HepG2 (cell line): ENCODE data around the gene COL25A1. TPM values are rescaled to one million over a fixed set of nuclear protein-coding genes. Genes with fewer than 3 reads are reported as not detected.

Source experiments
- ATF3 ChIP-seq: sonication (generic); formaldehyde crosslinking; IDR thresholded peaks from 2 replicates; pipeline ENCODE4 v1.4.0; 2020; ENCODE audit warnings: missing genetic modification reagents
- CBX2 ChIP-seq, 2 experiments: fragments of 200-600 bp in 1 of 2; sonication (generic); formaldehyde crosslinking in 1 of 2; IDR thresholded peaks; 2 replicates each; pipeline versions ENCODE4 v1.7.0 to v1.8.1; 2018 to 2022; ENCODE audit warnings: low read depth in 2 of 2, low read length in 1 of 2, mild to moderate bottlenecking in 1 of 2, missing genetic modification reagents in 1 of 2
- CREB1 ChIP-seq, 2 experiments: fragments of 450-650 bp in 1 of 2; IDR thresholded peaks; 2 replicates each; pipeline ENCODE4 v1.6.1; 2016 to 2017; ENCODE audit warnings: control low read depth in 1 of 2, mild to moderate bottlenecking in 1 of 2, missing compliant biosample characterization in 1 of 2, missing genetic modification characterization in 1 of 2
- KDM5B ChIP-seq: sonication (generic); formaldehyde crosslinking; IDR thresholded peaks from 2 replicates; pipeline ENCODE4 v1.4.0; 2020; ENCODE audit warnings: missing genetic modification reagents, mild to moderate bottlenecking, borderline replicate concordance
- PAXIP1 ChIP-seq: sonication (generic); formaldehyde crosslinking; conservative IDR thresholded peaks from 2 replicates; pipeline ENCODE4 v1.4.0; 2020; ENCODE audit warnings: mild to moderate bottlenecking, missing genetic modification reagents, moderate library complexity
- RFXANK ChIP-seq: IDR thresholded peaks from 2 replicates; pipeline ENCODE4 v1.6.1; 2016
- SRSF1 ChIP-seq: fragments of 200-400 bp; formaldehyde crosslinking; optimal IDR thresholded peaks from 2 replicates; pipeline ENCODE3; 2017; ENCODE audit warnings: mild to moderate bottlenecking, low read depth, low read length, moderate library complexity
- ZBTB7A ChIP-seq: sonication (generic); formaldehyde crosslinking; IDR thresholded peaks from 2 replicates; pipeline ENCODE4 v1.8.0; 2022; ENCODE audit warnings: mild to moderate bottlenecking, missing genetic modification reagents
- ZKSCAN5 ChIP-seq: sonication (generic); formaldehyde crosslinking; IDR thresholded peaks from 2 replicates; pipeline ENCODE4 v1.5.1; 2020; ENCODE audit warnings: mild to moderate bottlenecking, missing genetic modification reagents
- ZNF138 ChIP-seq: sonication (generic); formaldehyde crosslinking; IDR thresholded peaks from 2 replicates; pipeline ENCODE4 v1.5.0; 2020; ENCODE audit warnings: mild to moderate bottlenecking, low read depth, missing genetic modification reagents
- ZNF264 ChIP-seq: sonication (generic); formaldehyde crosslinking; IDR thresholded peaks from 2 replicates; pipeline ENCODE4 v1.4.0; 2020; ENCODE audit warnings: missing genetic modification reagents
- ZNF768 ChIP-seq: sonication (generic); formaldehyde crosslinking; IDR thresholded peaks from 2 replicates; pipeline ENCODE4 v1.4.0; 2020; ENCODE audit warnings: missing genetic modification reagents
- polyA plus RNA-seq, 8 experiments: library from polyadenylated mRNA; depleted of rRNA in 3 of 8; stranded (reverse) in 7 of 8; unstranded in 1 of 8; fragments of >200 nt; fragmentation: Illumina TruSeq in 4 of 8; extraction: Trizol in 4 of 8; gene quantifications; 2 replicates each; pipeline versions ENCODE4 v1.2.1 to v1.2.3, GENCODE V29; 2011 to 2016; ENCODE audit warnings: low read depth in 4 of 8, missing spikeins in 1 of 8, mixed read lengths in 1 of 8; ENCODE audit not compliant: insufficient read depth in 1 of 8
- total RNA-seq, 5 experiments: library from RNA; depleted of rRNA; stranded (reverse); fragments of >200 nt; fragmentation: Illumina TruSeq; extraction: Trizol; gene quantifications; 2 replicates each; pipeline ENCODE4 v1.2.3, GENCODE V29; 2016; ENCODE audit warnings: low read depth in 1 of 5
- TF ChIP-seq, protein P1 (sequence below): sonication (generic); formaldehyde crosslinking; IDR thresholded peaks from 2 replicates; pipeline ENCODE4 v1.5.0; 2020; ENCODE audit warnings: missing genetic modification reagents, mild to moderate bottlenecking, borderline replicate concordance
- TF ChIP-seq, protein P2 (sequence below): sonication (generic); formaldehyde crosslinking; IDR thresholded peaks from 2 replicates; pipeline ENCODE4 v1.4.0; 2020; ENCODE audit warnings: missing genetic modification reagents, mild to moderate bottlenecking, borderline replicate concordance

The COL25A1 gene
- total and polyA plus RNA-seq, 2 of the 13 experiments (the other 11 are each of a cell fraction or from before 2014, with no cell fraction given), result not detected

GRCh38 chr4:108762559-108763225 lies 539.8 kb downstream of the COL25A1 start, which contains the start of gene ETNPPL (continued):
- TF ChIP-seq CBX2 (IDR thresholded peaks at IDR 0.05; ENCODE audit: low read depth, low read length) (no peak), CBX2 (CRISPR knock-in tag; IDR thresholded peaks at IDR 0.05; ENCODE audit: low read depth) (0 out of 2 replicates have a peak, but pooled peaks have one; percentile 25), ZNF138 (CRISPR knock-in tag) (no peak), ZBTB7A (CRISPR knock-in tag) (peak; percentile 61; the same call in 1 of the 2 replicates), ATF3 (CRISPR knock-in tag) (peak; percentile 12; the same call in 1 of the 2 replicates), ZNF768 (peak; percentile 42; the same call in 1 of the 2 replicates), ZNF264 (peak; percentile 39; the same call in 1 of the 2 replicates), KDM5B (peak; percentile 72; the same call in 1 of the 2 replicates), SRSF1 (peak; percentile 33), PAXIP1 (CRISPR knock-in tag) (peak; percentile 12; the same call in 1 of the 2 replicates), ZKSCAN5 (CRISPR knock-in tag) (0 out of 2 replicates have a peak, but pooled peaks have one; percentile 33), CREB1 (IDR thresholded peaks at IDR 0.05) (no peak), CREB1 (CRISPR knock-in tag; IDR thresholded peaks at IDR 0.05) (peak; percentile 23; the same call in 1 of the 2 replicates), RFXANK (no peak)
- TF ChIP-seq, protein P1, sequence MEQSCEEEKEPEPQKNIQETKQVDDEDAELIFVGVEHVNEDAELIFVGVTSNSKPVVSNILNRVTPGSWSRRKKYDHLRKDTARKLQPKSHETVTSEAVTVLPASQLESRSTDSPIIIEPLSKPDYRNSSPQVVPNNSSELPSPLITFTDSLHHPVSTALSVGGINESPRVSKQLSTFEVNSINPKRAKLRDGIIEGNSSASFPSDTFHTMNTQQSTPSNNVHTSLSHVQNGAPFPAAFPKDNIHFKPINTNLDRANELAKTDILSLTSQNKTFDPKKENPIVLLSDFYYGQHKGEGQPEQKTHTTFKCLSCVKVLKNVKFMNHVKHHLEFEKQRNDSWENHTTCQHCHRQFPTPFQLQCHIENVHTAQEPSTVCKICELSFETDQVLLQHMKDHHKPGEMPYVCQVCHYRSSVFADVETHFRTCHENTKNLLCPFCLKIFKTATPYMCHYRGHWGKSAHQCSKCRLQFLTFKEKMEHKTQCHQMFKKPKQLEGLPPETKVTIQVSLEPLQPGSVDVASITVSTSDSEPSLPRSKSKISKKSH (CRISPR knock-in tag), result peak; percentile 72; the same call in 1 of the 2 replicates
- TF ChIP-seq, protein P2, sequence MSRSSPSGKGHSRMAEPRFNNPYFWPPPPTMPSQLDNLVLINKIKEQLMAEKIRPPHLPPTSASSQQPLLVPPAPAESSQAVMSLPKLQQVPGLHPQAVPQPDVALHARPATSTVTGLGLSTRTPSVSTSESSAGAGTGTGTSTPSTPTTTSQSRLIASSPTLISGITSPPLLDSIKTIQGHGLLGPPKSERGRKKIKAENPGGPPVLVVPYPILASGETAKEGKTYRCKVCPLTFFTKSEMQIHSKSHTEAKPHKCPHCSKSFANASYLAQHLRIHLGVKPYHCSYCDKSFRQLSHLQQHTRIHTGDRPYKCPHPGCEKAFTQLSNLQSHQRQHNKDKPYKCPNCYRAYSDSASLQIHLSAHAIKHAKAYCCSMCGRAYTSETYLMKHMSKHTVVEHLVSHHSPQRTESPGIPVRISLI, result no peak
